Activated CD4-positive, alpha-beta T cell treated with anti-CD3 and anti-CD28 coated beads, Interleukin-2, amount 50 U/mL, for 24 hours (primary cell): Measurements from ENCODE around the gene DYNC1H1.

Source experiments
- DNase-seq, 2 donors: peaks; one replicate each; pipeline ENCODE4 v3.0.0-alpha.2; 2020; ENCODE audit warnings: low read depth in 1 of 2, low spot score in 1 of 2

Gene DYNC1H1

GRCh38 chr14:102034301-102034700 lies 69.9 kb downstream of the DYNC1H1 start:
- DNase-seq, result no peak

DNA sequence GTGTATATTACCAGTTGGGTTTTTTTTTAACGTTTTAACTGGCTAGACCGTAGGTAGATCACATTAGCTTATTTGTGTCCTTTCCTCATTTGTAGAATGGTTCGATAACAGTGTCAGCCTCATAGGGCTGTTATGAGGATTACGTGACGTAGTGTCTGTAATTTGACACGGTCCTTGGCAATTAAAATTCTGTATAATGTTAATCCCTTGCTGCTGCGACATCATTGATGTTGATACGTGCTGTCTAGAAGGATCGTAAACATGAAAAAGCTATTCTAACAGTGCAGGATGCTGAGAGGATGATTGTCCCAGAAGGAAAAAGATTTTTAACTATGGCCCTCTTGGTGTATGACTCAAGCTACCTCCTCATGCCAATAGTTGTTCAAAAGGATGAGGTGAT lies 71.5 kb downstream of the DYNC1H1 start:
- DNase-seq, result no peak

DNA sequence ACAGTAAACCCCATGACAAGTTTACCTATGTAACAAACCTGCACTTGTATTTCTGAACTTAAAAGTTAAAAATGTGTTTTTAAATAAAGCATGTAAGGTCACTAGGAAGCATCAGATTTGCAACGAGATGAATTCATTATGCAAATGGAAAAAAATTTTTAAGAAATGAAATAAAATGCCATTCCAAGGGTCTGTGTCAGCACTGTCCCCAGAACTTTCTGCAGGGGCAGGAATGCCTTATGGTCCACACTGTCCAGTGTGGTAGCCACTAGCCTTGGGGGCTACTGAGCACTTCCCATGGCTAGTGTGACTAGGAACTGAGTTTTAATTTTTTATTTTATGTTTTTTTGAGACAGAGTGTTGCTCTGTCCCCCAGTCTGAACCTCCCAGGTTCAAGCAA lies 73.3 kb downstream of the DYNC1H1 start:
- DNase-seq, result no peak

DNA sequence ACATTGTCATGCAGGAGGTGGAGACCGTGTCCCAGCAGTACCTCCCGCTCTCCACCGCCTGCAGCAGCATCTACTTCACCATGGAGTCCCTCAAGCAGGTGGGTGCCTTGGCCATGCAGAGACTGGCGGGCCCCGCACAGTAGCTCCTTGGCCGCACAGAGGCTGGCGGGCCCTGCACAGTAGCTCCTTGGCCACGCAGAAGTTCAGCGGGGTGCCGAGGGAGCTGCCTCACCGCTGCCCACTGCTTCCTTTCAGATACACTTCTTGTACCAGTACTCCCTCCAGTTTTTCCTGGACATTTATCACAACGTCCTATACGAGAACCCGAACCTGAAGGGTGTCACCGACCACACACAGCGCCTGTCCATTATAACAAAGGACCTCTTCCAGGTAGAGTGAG lies 74.8 kb downstream of the DYNC1H1 start:
- no peak for DNase-seq

DNA sequence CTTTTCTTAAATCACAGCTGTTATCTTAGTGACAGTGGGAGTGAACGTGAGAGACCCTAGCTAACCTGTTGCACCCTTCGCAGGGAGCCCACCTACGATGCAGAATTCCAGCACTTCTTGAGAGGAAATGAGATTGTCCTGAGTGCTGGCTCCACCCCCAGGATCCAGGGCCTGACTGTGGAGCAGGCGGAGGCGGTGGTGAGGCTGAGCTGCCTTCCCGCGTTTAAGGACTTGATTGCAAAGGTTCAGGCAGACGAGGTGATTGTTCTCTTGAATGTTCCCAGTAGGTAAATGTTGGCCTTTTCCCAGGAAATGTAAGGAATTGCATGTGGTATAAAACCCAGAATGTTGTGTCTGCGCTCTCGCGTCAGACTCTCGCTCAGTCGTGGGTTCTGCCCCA lies 75.8 kb downstream of the DYNC1H1 start:
- no peak for DNase-seq

DNA sequence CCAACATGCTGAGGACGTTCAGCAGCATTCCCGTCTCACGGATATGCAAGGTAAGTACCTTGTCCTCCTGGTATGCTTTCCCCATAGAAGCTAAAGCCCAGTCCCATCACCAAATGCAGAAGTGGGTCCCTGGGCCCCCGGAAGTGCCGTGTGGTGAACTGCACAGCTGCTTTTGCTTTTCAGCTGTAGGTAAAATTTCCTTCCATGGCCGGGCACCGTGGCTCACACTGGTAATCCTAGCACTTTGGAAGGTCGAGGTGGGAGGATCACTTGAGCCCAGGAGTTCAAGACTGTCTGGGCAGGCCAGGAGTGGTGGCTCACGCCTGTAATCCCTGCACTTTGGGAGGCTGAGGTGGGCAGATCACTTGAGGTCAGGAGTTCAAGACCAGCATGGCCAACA lies 78.3 kb downstream of the DYNC1H1 start:
- DNase-seq, result no peak

- DNase-seq, result no peak
These were observed 79.1 kb downstream of the DYNC1H1 start for GRCh38 chr14:102043251-102044025.

DNA sequence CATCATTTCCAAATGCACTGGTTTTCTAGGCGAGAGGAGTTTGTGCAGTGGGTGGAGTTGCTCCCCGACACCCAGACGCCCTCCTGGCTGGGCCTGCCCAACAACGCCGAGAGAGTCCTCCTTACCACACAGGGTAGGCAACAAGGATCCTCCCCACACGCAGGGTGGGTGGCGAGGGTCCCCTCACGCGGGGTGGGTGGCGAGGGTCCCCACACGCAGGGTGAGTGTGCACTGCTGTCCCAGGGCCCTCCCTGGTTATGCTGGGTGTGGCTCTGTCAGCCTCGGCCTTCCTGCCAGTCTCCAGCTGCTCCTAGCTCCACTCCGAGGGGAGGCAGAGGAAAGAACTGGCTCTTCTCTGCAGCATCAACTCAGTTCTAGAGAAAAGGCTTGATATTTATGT lies 80.2 kb downstream of the DYNC1H1 start:
- DNase-seq, result no peak

GRCh38 chr14:102046337-102047278 lies 82.2 kb downstream of the DYNC1H1 start:
- no peak for DNase-seq

GRCh38 chr14:102047808-102048540 lies 83.6 kb downstream of the DYNC1H1 start:
- no peak for DNase-seq

DNA sequence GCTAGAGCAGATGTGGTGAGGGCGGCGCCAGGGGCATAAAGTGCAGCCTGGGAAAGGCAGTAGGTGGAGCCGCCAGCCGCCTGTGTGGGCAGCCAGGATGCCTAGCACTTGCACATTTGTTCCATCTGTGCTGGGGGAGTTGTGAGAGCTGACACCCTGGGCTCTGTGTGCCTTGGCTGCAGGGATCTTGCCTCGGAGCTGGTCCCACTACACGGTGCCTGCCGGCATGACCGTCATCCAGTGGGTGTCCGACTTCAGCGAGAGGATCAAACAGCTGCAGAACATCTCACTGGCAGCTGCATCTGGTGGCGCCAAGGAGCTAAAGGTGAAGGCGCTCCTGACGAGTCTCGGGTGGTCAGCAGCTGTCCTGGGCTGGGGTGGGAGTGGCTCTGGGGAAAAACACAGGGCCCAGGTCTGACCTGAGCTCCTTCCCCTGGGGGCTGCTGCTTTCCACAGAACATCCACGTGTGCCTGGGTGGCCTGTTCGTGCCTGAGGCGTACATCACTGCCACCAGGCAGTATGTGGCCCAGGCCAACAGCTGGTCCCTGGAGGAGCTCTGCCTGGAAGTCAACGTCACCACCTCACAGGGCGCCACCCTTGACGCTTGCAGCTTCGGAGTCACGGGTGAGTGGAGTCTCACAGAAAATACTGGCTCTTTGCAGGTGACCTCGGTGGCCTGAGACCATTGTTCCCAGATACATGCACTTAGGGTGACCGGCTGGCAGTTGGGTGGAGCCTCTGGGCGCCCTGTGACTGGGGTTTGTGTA lies 85.1 kb downstream of the DYNC1H1 start:
- DNase-seq, result no peak

DNA sequence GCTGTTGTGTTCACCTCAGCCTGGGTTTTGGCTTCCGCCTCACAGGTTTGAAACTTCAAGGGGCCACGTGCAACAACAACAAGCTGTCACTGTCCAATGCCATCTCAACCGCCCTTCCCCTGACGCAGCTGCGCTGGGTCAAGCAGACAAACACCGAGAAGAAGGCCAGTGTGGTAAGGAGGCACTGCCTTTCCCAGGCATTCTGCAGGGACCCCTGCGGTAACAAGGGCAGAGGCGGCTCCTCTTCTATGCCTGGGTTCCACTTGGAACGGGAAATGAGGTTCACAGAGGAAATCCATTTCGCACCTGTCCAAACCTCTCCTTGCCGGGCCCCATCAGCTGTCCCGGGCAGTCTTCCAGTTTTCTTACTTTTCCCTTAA lies 85.6 kb downstream of the DYNC1H1 start:
- no peak for DNase-seq

- no peak for DNase-seq
These were observed 86.3 kb downstream of the DYNC1H1 start for GRCh38 chr14:102050625-102051024.

GRCh38 chr14:102052522-102052921 lies 88.1 kb downstream of the DYNC1H1 start:
- no peak for DNase-seq

DNA sequence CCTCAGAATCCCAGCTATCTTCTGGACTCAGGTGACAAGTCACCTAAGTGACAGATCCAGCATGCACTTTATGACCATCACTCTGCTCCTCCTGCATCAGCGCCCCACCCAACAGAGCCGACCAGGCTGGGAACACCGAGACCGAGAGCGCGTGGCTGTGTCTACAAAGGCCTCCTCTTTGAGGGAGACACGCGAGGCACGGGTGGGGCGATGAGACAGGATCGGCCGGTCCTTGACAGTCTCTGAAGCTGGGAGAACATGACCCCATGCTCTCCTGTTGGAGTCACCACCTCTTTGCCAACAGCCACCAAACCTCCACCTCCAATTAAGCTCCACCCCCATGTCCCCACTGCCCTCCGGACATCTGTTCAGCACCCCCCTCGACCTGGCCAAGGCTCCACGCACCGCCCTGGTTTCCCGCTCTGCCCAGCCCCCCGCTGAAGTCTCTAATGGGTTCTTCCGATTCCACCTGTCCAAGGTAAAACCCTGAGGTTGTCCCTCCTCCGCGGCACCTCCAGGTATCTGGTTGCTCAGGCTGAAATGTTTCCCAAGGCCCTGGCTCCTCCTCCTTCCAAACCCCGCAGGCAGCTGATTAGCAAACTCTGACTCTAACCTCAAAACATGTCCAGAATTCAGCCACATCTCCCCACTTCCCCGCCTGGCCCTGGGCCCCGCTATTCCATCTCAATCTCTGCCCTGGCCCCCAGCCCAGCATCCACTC lies 91.0 kb downstream of the DYNC1H1 start:
- DNase-seq, result no peak

- DNase-seq, result no peak
These were observed 92.5 kb downstream of the DYNC1H1 start for GRCh38 chr14:102056694-102057442.

DNA sequence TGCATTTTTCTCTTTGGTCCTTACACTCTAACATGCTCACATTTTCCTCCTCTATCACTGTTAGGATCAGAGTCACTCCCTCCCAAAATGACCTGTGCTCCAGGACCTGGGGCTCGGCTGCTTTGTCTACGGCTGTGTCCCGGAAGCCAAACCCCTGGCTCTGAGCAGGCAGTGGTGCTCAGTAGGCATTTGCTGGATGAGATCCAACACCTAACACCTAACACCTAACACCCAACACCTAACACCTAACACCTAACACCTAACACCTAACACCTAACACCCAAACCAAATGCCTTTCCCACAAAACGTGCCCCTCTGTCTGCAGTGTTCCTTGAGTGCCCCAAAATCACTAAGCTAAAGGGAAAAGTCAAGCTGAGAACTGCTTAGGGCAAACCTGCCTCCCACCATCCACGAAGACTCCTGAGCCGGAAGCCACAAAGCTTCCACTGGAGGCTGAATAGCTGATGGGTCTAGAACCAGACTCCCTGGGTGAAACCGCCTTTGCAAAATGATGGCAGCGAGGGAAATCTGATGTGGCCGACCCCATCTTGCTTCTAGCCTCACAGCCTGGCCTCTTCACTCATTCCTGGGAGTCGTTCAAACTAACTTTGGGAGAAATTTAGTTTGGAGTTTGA lies 93.2 kb downstream of the DYNC1H1 start:
- no peak for DNase-seq

DNA sequence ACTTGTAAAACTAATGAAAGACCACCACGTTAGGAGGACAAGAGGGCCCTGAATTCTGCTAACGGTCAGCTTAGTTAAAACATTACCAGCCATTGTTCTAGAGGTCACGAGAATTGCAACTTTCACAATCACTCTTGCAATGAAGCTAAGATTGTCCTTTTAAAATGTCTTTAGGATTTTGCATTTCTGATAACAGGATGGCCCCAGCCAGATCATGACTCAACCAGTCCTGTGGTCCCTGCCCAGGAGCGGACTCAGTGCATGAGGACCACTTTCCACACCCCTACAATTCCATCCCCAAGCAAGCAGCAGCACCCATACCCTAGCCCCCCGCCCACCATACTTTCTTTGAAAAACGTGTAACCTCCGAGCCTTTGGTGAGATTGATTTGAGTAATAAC lies 93.8 kb downstream of the DYNC1H1 start:
- DNase-seq, result no peak

DNA sequence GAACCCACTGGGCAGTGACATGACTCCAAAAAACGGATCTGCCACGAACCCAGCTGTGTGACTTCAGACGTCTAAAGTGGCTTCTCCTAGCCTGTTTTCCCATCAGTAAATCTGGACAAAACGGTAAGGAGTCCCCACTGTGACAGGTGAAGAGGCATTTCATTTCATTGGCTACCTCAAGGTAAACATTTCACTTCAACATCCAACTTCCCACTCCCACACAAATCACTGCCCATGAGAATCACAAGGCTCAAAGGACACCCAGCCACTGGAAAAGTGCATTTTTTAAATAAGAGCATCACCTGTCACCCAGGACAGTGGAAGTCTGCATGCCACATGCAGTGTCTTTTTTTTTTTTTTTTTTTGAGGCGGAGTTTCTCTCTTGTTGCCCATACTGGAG lies 94.6 kb downstream of the DYNC1H1 start:
- DNase-seq, result no peak
